ENCODE measurements around the gene BICD1.

The BICD1 gene

GRCh38 chr12:32139064-32139421, 32.4 kb downstream of the BICD1 start:
- TF ChIP-seq CTCF (IDR thresholded peaks at IDR 0.05; ENCODE audit: insufficient read depth, missing control alignments), result no peak
- FAIRE-seq (no peak), DNase-seq (ENCODE audit: insufficient read length, low spot score) (no peak)

- peak; percentile 80 for FAIRE-seq
Observed at GRCh38 chr12:32140877-32141276, 34.2 kb downstream of the BICD1 start.

GRCh38 chr12:32145096-32145495, 38.4 kb downstream of the BICD1 start:
- no peak for TF ChIP-seq CTCF (IDR thresholded peaks at IDR 0.05; ENCODE audit: insufficient read depth, missing control alignments)
- peak; percentile 29 for FAIRE-seq
- no peak for DNase-seq (ENCODE audit: insufficient read length, low spot score)

More at GRCh38 chr12:32140877-32141276, 34.2 kb downstream of the BICD1 start:
- no peak for TF ChIP-seq CTCF (IDR thresholded peaks at IDR 0.05; ENCODE audit: insufficient read depth, missing control alignments)
- DNase-seq (ENCODE audit: insufficient read length, low spot score), result no peak

GRCh38 chr12:32146074-32146873, 39.6 kb downstream of the BICD1 start:
- DNase-seq (ENCODE audit: insufficient read length, low spot score) (no peak), FAIRE-seq (peak; percentile 29)
- TF ChIP-seq CTCF (IDR thresholded peaks at IDR 0.05; ENCODE audit: insufficient read depth, missing control alignments), result no peak

GRCh38 chr12:32148372-32148771, 41.7 kb downstream of the BICD1 start:
- DNase-seq (ENCODE audit: insufficient read length, low spot score), result no peak
- no peak for FAIRE-seq
- no peak for TF ChIP-seq CTCF (IDR thresholded peaks at IDR 0.05; ENCODE audit: insufficient read depth, missing control alignments)

DNA sequence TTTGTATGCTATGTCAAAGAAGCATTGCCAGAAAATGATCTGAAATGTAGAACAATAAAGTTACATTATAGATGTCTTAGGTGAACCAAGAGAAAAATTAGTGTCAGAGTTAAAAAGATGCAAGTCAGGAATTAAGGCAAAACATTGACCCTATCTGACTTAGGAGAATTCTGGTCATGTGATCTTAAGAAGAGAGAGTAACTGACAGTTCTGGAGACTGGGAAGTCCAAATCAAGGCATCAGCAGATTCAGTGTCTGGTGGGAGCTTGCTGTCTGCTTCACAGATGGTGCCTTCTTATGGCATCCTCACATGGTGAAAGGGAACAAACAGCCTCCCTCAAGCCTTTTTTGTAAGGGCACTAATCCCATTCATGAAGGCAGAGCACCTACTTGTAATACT, 42.8 kb downstream of the BICD1 start:
- no peak for DNase-seq (ENCODE audit: insufficient read length, low spot score)
- no peak for FAIRE-seq
- no peak for TF ChIP-seq CTCF (IDR thresholded peaks at IDR 0.05; ENCODE audit: insufficient read depth, missing control alignments)

DNA sequence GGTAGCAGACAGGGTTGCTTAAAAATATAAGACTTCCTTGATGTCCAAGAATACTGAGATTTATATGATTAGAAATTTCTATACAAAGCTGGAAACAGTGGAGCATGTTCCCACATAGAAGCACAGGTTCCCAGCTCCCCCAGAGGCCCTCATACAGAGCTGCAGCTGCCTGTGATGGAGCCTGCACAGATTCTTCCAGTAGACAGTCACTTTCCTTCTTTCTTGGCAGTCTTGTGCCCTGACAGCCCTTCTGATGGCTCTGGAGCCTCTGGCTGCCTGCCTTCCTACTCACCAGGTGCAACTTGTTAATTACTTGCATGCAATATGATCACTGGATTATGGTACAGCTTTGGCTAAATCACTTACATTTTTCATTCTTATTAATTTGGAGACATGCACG, 44.4 kb downstream of the BICD1 start:
- FAIRE-seq (no peak), DNase-seq (ENCODE audit: insufficient read length, low spot score) (no peak)
- no peak for TF ChIP-seq CTCF (IDR thresholded peaks at IDR 0.05; ENCODE audit: insufficient read depth, missing control alignments)

All from D721Med (cell line).